Right lobe of liver (tissue), 6 donors: ENCODE measurements around the gene UVRAG. TPM values are rescaled to one million over a fixed set of nuclear protein-coding genes. Genes with fewer than 3 reads are reported as not detected.

Experiments used
- ATAC-seq, 4 donors: fragments of 200-7000 bp; cut with Tn5 transposase; one replicate each; pipeline ENCODE4 v1.9.1; 2020; ENCODE audit warnings: mild to moderate bottlenecking in 4 of 4, moderate library complexity in 4 of 4
- DNase-seq, 3 donors: peaks; one replicate each; pipeline ENCODE4 v3.0.0-alpha.2; 2020
- H3K27ac ChIP-seq, 3 donors: fragments of 200-600 bp; one replicate each; pipeline ENCODE4 v1.8.0; 2022
- H3K27me3 ChIP-seq, 2 donors: fragments of 200-600 bp; one replicate each; pipeline ENCODE4 v1.8.0; 2022
- H3K36me3 ChIP-seq, 4 donors: fragments of 200-600 bp; sonication (generic) in 1 of 4; one replicate each; pipeline versions ENCODE4 v1.5.1 to v1.8.0; 2017 to 2022; ENCODE audit warnings: control low read depth in 1 of 4
- H3K4me1 ChIP-seq, 4 donors: fragments of 200-600 bp; sonication (generic) in 1 of 4; one replicate each; pipeline versions ENCODE4 v1.5.1 to v1.8.0; 2017 to 2022; ENCODE audit warnings: control low read depth in 1 of 4
- H3K4me3 ChIP-seq, 3 donors: fragments of 200-600 bp; one replicate each; pipeline ENCODE4 v1.8.0; 2022
- H3K9me3 ChIP-seq, 4 donors: fragments of 200-600 bp; sonication (generic) in 1 of 4; one replicate each; pipeline versions ENCODE4 v1.5.1 to v1.8.0; 2017 to 2022; ENCODE audit warnings: control low read depth in 1 of 4
- POLR2A ChIP-seq: fragments of 450-650 bp; IDR thresholded peaks from one replicate; pipeline ENCODE4 v1.6.1; 2017; ENCODE audit warnings: antibody characterized with exemption, mild to moderate bottlenecking
- WGBS: methylation state at CpG from one replicate; pipeline ENCODE4 v1.1.6; 2018; ENCODE audit warnings: low coverage, low lambda C conversion rate; ENCODE audit not compliant: insufficient coverage; ENCODE audit errors: missing lambda C conversion rate; 5-methylcytosine and 5-hydroxymethylcytosine counted together
- intact Hi-C, 2 donors: fragments of 100-400 bp; cut with DNase I; formaldehyde crosslinking; loops; one replicate each; pipeline versions ENCODE4 v1.11.2 to v1.14.1; 2022
- total RNA-seq, 6 experiments: library from RNA; depleted of rRNA in 2 of 6; stranded (reverse); fragments of >200 nt in 2 of 6; fragmentation: NEBNext Ultra II Directional in 3 of 6; extraction: Animal tissue kit (Norgen Biotek cat#: 25700) in 3 of 6; gene quantifications; one replicate each; pipeline versions ENCODE4 v1.1.0 to v1.2.4, GENCODE V29; 2016 to 2023
- TF ChIP-seq, protein P1 (sequence below), 4 donors: fragments of 200-600 bp in 3 of 4; fragments of 450-650 bp in 1 of 4; IDR thresholded peaks; one replicate each; pipeline versions ENCODE4 v1.5.1 to v1.8.0; 2016 to 2022; ENCODE audit warnings: antibody characterized with exemption in 4 of 4, mild to moderate bottlenecking in 2 of 4
- donor health status: DM: no; HTN: yes; CAD: no.
- donor health status: DM: no; HTN: no; CAD: no.
- donor health status: DM: no; HTN: no; CAD: no.
- donor health status: DM: no; HTN: yes; CAD: no.
- donor health status: DM: no; HTN: yes; CAD: no.

Gene UVRAG
- total RNA-seq, 6 experiments from 2014 or later, result 8.8 to 12.6 (median 10.3) TPM

- Histone ChIP-seq H3K4me1 (peaks cover 0 to 83% (median 24%) of the 10 kb centered on the region in 4 donors), H3K27me3 (no peaks in the 10 kb centered on the region), H3K9me3 (no peaks in the 10 kb centered on the region), H3K27ac (peak overlapping the region in 1 of 3 donors; percentile 58), H3K36me3 (peaks cover 0 to 31% (median 4%) of the 10 kb centered on the region in 4 donors), H3K4me3 (no peak overlapping the region)
- peak in 2 of 3 donors; percentile 5 to 62 for DNase-seq
- intact Hi-C loops, result no loop called here
- 64% methylated on average over 3 of the region's 6 CpGs for WGBS
- ATAC-seq, result peak in 1 of 4 donors; percentile 5
- TF ChIP-seq POLR2A, result no peak
- TF ChIP-seq, protein P1, sequence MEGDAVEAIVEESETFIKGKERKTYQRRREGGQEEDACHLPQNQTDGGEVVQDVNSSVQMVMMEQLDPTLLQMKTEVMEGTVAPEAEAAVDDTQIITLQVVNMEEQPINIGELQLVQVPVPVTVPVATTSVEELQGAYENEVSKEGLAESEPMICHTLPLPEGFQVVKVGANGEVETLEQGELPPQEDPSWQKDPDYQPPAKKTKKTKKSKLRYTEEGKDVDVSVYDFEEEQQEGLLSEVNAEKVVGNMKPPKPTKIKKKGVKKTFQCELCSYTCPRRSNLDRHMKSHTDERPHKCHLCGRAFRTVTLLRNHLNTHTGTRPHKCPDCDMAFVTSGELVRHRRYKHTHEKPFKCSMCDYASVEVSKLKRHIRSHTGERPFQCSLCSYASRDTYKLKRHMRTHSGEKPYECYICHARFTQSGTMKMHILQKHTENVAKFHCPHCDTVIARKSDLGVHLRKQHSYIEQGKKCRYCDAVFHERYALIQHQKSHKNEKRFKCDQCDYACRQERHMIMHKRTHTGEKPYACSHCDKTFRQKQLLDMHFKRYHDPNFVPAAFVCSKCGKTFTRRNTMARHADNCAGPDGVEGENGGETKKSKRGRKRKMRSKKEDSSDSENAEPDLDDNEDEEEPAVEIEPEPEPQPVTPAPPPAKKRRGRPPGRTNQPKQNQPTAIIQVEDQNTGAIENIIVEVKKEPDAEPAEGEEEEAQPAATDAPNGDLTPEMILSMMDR (IDR thresholded peaks at IDR 0.05), result no peak
These were observed 22.8 kb upstream of the UVRAG start for GRCh38 chr11:75792127-75792731.

DNA sequence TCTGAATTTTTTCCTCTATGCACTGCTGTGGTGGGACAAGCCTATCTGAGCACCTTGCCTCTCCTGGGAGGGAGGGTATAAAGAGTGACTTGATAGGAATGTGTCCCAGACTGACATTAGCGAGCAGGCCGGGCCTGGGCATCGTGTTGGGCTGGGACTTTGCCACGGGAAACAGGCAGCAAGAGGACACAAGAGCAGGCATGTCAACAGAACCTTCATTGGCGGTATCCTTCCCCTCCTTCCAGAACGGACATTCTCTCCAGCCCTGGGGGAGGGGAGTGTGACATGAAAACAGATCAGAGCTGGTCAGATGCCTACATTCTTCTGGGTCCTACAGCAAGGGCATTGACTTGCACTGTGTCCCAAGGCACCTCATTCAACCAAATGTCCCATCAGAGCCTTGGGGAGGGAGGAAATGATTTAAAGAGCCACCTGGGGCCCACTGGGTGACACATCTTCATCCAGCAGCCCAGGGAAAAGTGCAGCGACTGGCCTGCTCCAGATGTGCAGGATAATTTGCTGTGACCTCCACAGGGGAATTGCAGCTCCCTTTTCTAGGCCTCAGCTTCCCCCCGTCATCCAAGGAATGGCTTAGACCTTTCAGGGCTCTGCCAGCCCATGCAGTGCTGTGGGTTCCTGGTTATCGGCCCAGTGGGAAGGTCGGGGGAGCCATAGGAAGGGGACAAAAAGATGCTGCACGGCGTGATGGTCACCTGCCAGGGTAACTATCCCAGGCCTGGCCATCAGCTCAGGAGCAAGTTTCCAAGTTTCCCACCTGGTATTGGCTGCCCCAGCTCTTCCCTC, 21.8 kb upstream of the UVRAG start:
- DNase-seq, result peak in 2 of 3 donors; percentile 88 to 90
- Histone ChIP-seq H3K4me3 (no peak overlapping the region), H3K9me3 (no peaks in the 10 kb centered on the region), H3K4me1 (peaks cover 0 to 83% (median 24%) of the 10 kb centered on the region in 4 donors), H3K27ac (peak overlapping the region in 1 of 3 donors; percentile 58), H3K27me3 (no peaks in the 10 kb centered on the region), H3K36me3 (peaks cover 0 to 40% (median 6%) of the 10 kb centered on the region in 4 donors)
- ATAC-seq, result peak; percentile 38 to 63 (median 53)
- no peak for TF ChIP-seq POLR2A
- TF ChIP-seq, protein P1 (IDR thresholded peaks at IDR 0.05), result no peak
- WGBS, result 41% methylated on average over 7 of the region's 12 CpGs
- intact Hi-C loops, result no loop called here

DNA sequence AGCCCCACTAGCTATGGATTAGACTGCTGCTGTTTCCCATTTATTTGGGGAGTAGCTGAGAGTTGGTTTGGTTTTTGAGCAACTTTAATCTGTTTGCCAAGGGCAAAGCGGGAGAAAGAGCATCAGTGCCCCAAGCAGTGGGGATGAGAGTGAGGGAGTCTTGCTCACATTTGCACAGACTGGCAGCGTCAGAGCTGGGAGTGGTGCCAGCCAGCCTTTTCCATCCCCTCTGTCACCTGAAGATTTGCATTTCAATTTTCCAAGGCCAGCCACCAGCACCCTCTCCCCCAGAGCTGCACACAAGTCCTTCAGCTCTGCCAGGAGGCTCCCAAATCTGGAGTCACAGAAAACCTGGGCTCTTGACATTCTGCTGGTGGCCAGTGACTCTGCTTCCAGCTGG, 21.0 kb upstream of the UVRAG start:
- no peak overlapping the region for H3K4me3 ChIP-seq
- peak overlapping the region in 1 of 3 donors; percentile 58 for H3K27ac ChIP-seq
- DNase-seq, result no peak
- ATAC-seq, result no peak
- TF ChIP-seq, protein P1 (IDR thresholded peaks at IDR 0.05), result no peak
- TF ChIP-seq POLR2A, result no peak
- H3K27me3 ChIP-seq, result no peaks in the 10 kb centered on the region
- H3K9me3 ChIP-seq, result no peaks in the 10 kb centered on the region
- H3K4me1 ChIP-seq, result peaks cover 0 to 78% (median 24%) of the 10 kb centered on the region in 4 donors
- intact Hi-C loops, result no loop called here
- WGBS, result 53% methylated on average over 2 of the region's 2 CpGs
- H3K36me3 ChIP-seq, result peaks cover 0 to 43% (median 9%) of the 10 kb centered on the region in 4 donors

DNA sequence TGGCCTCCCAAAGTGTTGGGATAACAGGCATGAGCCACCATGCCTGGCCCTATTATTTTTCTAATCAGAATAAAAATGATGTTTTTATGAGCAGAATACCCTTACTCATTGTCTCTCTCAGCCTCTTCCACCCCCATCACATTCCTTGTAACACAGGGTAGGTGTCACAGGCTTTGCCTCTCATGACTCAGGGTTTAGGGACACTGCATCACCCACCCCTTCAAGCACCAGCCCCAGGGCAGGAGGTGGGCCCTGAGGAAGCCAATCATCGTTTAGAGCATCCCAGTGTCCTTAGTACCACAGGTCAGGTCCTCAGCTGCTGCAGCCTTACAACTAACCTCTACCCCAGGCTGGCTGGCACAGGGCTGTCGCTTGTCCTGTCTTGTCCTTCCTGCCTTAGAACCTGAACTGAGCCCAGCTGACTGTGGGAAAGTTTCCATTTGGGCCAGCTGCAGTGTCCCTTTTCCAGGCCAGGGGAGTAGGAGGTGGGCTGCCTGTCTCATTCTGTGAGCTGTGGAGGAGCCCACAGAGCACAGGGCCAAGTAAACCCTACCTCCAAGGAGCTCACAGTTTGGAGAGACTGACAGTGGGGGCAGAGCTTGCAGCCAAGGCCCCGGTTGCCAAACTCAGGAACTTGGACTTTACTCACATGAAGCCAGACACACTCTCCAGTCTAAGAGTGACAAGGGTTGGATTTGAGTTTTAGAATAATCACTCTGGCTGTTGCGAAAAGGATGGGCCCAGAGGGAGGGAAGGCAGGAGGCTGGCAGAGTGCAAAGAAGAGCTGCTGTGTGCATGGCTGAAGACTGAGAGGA, 19.5 kb upstream of the UVRAG start:
- WGBS, result 38% methylated on average over 2 of the region's 4 CpGs
- ATAC-seq, result peak; percentile 71 to 79 (median 74)
- TF ChIP-seq, protein P1 (IDR thresholded peaks at IDR 0.05), result no peak
- TF ChIP-seq POLR2A, result no peak

More for the DNA sequence above, 19.5 kb upstream of the UVRAG start:
- H3K4me3 ChIP-seq, result no peak overlapping the region
- intact Hi-C loops, result loop anchor here in 1 of 2 donors (5.0 kb wide), 1 partner anchor 77 kb away; no protein-coding TSS in a partner anchor
- peaks cover 0 to 45% (median 16%) of the 10 kb centered on the region in 4 donors for H3K36me3 ChIP-seq
- H3K4me1 ChIP-seq, result peaks cover 0 to 65% (median 24%) of the 10 kb centered on the region in 4 donors
- H3K27ac ChIP-seq, result peak overlapping the region in 2 of 3 donors; percentile 32 to 56
- H3K27me3 ChIP-seq, result no peaks in the 10 kb centered on the region
- H3K9me3 ChIP-seq, result no peaks in the 10 kb centered on the region
- peak in 2 of 3 donors; percentile 86 to 89 for DNase-seq
